A549 (cell line): Measurements from ENCODE around the gene CGN.

ENCODE experiments used
- CTCF ChIP-seq: fragments of >200 bp; sonication (Bioruptor Twin); formaldehyde crosslinking; IDR thresholded peaks from 3 replicates; pipeline ENCODE4 v1.5.1; 2016
- EP300 ChIP-seq, 2 experiments: fragments of >200 bp; sonication (Bioruptor Twin); formaldehyde crosslinking; IDR thresholded peaks; 2 replicates in 1 of 2; 3 replicates in 1 of 2; pipeline ENCODE4 v1.6.1; 2016 to 2017
- HMGXB4 ChIP-seq: fragments of 250-450 bp; sonication (Bioruptor Pico); IDR thresholded peaks from 2 replicates; pipeline ENCODE4 v1.5.0; 2021; ENCODE audit warnings: mild to moderate bottlenecking, moderate library complexity, borderline replicate concordance
- RCOR1 ChIP-seq: fragments of 150-350 bp; IDR thresholded peaks from 2 replicates; pipeline ENCODE4 v1.6.1; 2014; ENCODE audit warnings: antibody characterized with exemption, low read length, low read depth
- REST ChIP-seq: fragments of 200-600 bp; sonication (generic); IDR thresholded peaks from 2 replicates; pipeline ENCODE4 v1.6.1; 2016; ENCODE audit warnings: antibody characterized with exemption, mild to moderate bottlenecking, moderate library complexity

- no peak for TF ChIP-seq EP300 (IDR thresholded peaks at IDR 0.05)
- TF ChIP-seq HMGXB4 = no peak
- TF ChIP-seq REST = no peak
- no peak for TF ChIP-seq CTCF
- TF ChIP-seq RCOR1 = no peak
Observed at GRCh38 chr1:151518431-151518830, 7.2 kb downstream of the CGN start.
